Renal cortex interstitium (tissue), 11 donors: Measurements from ENCODE around the gene KAZN. TPM values are rescaled to one million over a fixed set of nuclear protein-coding genes. Genes with fewer than 3 reads are reported as not detected.
A peak's percentile ranks its signal among the peaks of the same experiment; 100 is the strongest.

Experiments used
- DNase-seq, 11 donors: peaks; one replicate each; pipeline ENCODE4 v3.0.0-alpha.2; 2013; ENCODE audit warnings: low read depth in 9 of 11, low spot score in 4 of 11; ENCODE audit errors: extremely low read depth in 1 of 11
- polyA plus RNA-seq, 3 donors: library from polyadenylated mRNA; unstranded; fragments of 120-200 nt; gene quantifications; one replicate each; pipeline ENCODE4 v1.2.1, GENCODE V29; 2013; ENCODE audit not compliant: insufficient read length in 3 of 3

The KAZN gene
- polyA plus RNA-seq, 3 donors, result 32.3 to 43.3 (median 34.6) TPM

- no peak for DNase-seq
These were observed 143.9 kb downstream of the KAZN start for GRCh38 chr1:14742181-14742980.

- no peak for DNase-seq
These were observed 144.9 kb downstream of the KAZN start for GRCh38 chr1:14743368-14743767.

- DNase-seq, result no peak
These were observed 146.7 kb downstream of the KAZN start for GRCh38 chr1:14745001-14745720.

GRCh38 chr1:14745789-14746188 lies 147.3 kb downstream of the KAZN start:
- no peak for DNase-seq

GRCh38 chr1:14746393-14746792 lies 147.9 kb downstream of the KAZN start:
- DNase-seq, result no peak

GRCh38 chr1:14748151-14748550 lies 149.7 kb downstream of the KAZN start:
- no peak for DNase-seq

- DNase-seq, result no peak
These were observed 150.5 kb downstream of the KAZN start for GRCh38 chr1:14748977-14749376.

GRCh38 chr1:14750490-14750889 lies 152.0 kb downstream of the KAZN start:
- DNase-seq, result no peak

- DNase-seq, result peak in 1 of 11 donors; percentile 24
These were observed 157.2 kb downstream of the KAZN start for GRCh38 chr1:14755518-14756252.

- no peak for DNase-seq
These were observed 158.3 kb downstream of the KAZN start for GRCh38 chr1:14756589-14757285.

GRCh38 chr1:14757286-14757625 lies 158.8 kb downstream of the KAZN start:
- no peak for DNase-seq

- DNase-seq, result no peak
These were observed 160.7 kb downstream of the KAZN start for GRCh38 chr1:14759042-14759818.

- no peak for DNase-seq
These were observed 161.4 kb downstream of the KAZN start for GRCh38 chr1:14759843-14760242.

- DNase-seq, result no peak
These were observed 162.3 kb downstream of the KAZN start for GRCh38 chr1:14760780-14761179.

- DNase-seq, result no peak
These were observed 163.0 kb downstream of the KAZN start for GRCh38 chr1:14761291-14762153.

- no peak for DNase-seq
These were observed 165.5 kb downstream of the KAZN start for GRCh38 chr1:14763977-14764376.

GRCh38 chr1:14765773-14766172 lies 167.3 kb downstream of the KAZN start:
- DNase-seq, result no peak

- no peak for DNase-seq
These were observed 168.6 kb downstream of the KAZN start for GRCh38 chr1:14767075-14767474.
